Muscle layer of colon (tissue), 2 donors: Measurements from ENCODE around the gene PCNT.
"Not testable (repeated sequence)": the region's sequence is repeated elsewhere in the genome, so short reads cannot be mapped to it uniquely, and the experiment has no call there.

Experiments
- H3K27ac ChIP-seq: one replicate; pipeline ENCODE4 v1.7.0; 2013; ENCODE audit warnings: low read depth, mild to moderate bottlenecking, low read length, moderate library complexity
- H3K27me3 ChIP-seq, 2 donors: one replicate each; pipeline ENCODE4 v1.7.0; 2013; ENCODE audit warnings: low read length in 2 of 2, mild to moderate bottlenecking in 2 of 2; ENCODE audit not compliant: insufficient read depth in 2 of 2, control insufficient read depth in 1 of 2
- H3K36me3 ChIP-seq: one replicate; pipeline ENCODE4 v1.7.0; 2013; ENCODE audit warnings: mild to moderate bottlenecking, low read length; ENCODE audit not compliant: insufficient read depth
- H3K4me1 ChIP-seq: one replicate; pipeline ENCODE4 v1.7.0; 2013; ENCODE audit warnings: mild to moderate bottlenecking, low read length; ENCODE audit not compliant: insufficient read depth
- H3K4me3 ChIP-seq, 2 donors: one replicate each; pipeline ENCODE4 v1.7.0; 2013; ENCODE audit warnings: low read length in 2 of 2, low read depth in 1 of 2, mild to moderate bottlenecking in 1 of 2, moderate library complexity in 1 of 2
- H3K9ac ChIP-seq: one replicate; pipeline ENCODE4 v1.7.0; 2013; ENCODE audit warnings: low read length
- H3K9me3 ChIP-seq: one replicate; pipeline ENCODE4 v1.7.0; 2013; ENCODE audit warnings: mild to moderate bottlenecking, low read length
- donor health status: abdominal sarcoma.
- donor health status: Adenocarcinoma of cecum.

PCNT gene

DNA sequence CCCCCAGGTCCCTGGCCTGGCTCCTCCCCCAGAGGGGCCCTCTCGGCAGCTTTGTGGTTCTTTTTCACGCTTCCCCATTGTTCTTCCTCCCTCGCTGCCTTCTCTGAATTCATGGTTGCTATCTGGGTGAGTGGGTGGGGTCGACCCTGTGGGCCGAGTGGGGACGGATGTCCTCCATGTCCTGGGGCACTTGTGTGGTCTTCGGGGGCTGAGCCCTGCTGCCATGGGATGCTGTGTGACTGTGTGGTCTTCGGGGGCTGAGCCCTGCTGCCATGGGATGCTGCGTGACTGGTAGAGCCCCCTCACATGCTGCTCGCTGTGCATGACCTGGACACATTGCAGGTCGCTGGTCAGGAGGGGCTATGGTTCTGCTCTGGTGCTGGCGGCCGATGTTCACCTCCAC lies 113.1 kb downstream of the PCNT start:
- Histone ChIP-seq H3K36me3 (peaks cover 55% of the 10 kb centered on the region), H3K9ac (no peak overlapping the region), H3K4me3 (no peak overlapping the region), H3K9me3 (no peaks in the 10 kb centered on the region), H3K4me1 (no peaks in the 10 kb centered on the region), H3K27me3 (no peaks in the 10 kb centered on the region), H3K27ac (no peak overlapping the region)

DNA sequence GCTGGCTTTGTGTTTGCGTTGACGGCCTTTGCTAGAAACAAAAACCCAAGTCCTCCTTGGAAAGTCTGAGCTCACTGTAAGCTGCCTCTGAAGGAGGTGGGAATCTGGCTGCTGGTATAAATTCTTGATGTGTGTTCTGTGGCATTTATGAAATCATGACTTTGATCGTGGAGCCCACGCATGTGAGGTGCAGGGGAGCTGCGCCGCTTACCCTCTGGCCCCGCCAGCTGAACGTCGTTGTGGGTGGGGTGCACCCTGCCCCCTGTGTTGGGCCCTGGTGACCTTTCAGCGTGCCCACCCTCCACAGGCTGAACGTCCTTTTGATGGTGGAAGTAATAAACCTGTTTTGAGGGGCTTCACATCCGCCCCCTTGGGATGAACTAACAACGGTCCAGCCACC lies 113.6 kb downstream of the PCNT start:
- no peaks in the 10 kb centered on the region for H3K9me3 ChIP-seq

DNA sequence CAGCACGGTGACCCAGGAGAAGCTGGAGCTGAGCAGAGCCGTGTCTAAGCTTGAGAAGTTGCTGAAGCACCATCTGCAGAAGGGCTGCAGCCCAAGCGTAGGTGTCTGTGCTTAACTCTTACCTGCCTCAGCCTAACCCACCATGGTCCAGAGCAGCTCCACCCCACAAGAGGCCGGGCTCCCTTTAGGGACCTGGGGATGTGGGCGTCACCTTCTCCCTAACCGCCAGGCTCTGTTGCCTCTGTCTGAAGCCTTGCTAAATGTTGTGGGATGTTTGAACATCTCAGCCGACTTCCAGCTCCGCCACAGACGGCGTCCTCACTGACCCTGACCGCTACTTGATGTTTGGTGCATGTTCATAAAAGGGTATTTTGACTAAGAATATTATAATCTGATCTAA lies 114.3 kb downstream of the PCNT start:
- Histone ChIP-seq H3K9me3 (no peaks in the 10 kb centered on the region), H3K27ac (no peak overlapping the region), H3K4me3 (no peak overlapping the region), H3K9ac (no peak overlapping the region), H3K36me3 (peaks cover 62% of the 10 kb centered on the region), H3K4me1 (no peaks in the 10 kb centered on the region), H3K27me3 (no peaks in the 10 kb centered on the region)

More for the DNA sequence above, 113.6 kb downstream of the PCNT start:
- H3K4me3 ChIP-seq: no peak overlapping the region
- H3K36me3 ChIP-seq: peaks cover 54% of the 10 kb centered on the region
- no peaks in the 10 kb centered on the region for H3K4me1 ChIP-seq
- H3K9ac ChIP-seq: no peak overlapping the region
- no peak overlapping the region for H3K27ac ChIP-seq
- no peaks in the 10 kb centered on the region for H3K27me3 ChIP-seq

DNA sequence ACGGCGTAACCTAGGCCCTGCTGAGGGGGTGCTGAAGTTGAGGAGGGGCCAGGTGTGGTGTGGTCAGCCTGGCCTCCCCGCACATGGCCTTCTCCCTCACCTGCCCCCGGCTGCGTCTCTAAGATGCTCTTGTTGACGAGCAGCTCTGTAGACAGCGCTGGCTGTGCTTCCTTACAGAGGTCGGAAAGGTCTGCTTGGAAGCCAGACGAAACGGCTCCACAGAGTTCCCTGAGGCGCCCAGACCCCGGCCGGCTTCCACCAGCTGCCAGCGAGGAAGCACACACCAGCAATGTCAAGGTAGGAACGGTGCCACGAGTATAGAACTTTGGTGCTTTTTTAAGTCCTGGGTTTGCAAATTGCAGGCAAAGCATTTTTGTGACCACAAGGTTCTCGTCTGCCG lies 116.0 kb downstream of the PCNT start:
- H3K9ac ChIP-seq: no peak overlapping the region
- peaks cover 62% of the 10 kb centered on the region for H3K36me3 ChIP-seq

DNA sequence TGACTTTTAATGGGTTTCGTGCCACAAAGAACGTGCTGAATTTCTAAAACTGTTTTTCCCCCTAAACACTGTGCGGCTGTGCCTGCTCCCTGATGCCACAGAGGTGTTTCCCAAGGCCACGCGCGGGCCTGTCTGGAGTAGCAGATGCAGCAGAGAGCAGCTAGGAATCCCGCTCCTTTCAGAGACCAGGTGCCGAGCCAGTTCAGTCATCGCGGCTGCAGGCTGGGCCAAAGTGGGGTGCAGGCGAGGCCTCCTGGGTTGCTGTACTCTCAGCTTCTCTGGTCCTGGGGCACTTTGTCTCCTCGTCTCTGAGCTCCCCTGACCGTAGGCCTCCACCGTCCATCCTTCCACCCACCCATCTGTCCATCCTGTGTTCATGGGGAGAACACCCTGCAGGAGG lies 117.4 kb downstream of the PCNT start:
- Histone ChIP-seq H3K4me1 (no peaks in the 10 kb centered on the region), H3K9ac (no peak overlapping the region), H3K27ac (no peak overlapping the region), H3K36me3 (peaks cover 58% of the 10 kb centered on the region), H3K27me3 (no peaks in the 10 kb centered on the region), H3K4me3 (no peak overlapping the region), H3K9me3 (no peaks in the 10 kb centered on the region)

More for the DNA sequence above, 116.0 kb downstream of the PCNT start:
- Histone ChIP-seq H3K4me3 (no peak overlapping the region), H3K27me3 (no peaks in the 10 kb centered on the region), H3K27ac (no peak overlapping the region), H3K4me1 (no peaks in the 10 kb centered on the region), H3K9me3 (no peaks in the 10 kb centered on the region)

DNA sequence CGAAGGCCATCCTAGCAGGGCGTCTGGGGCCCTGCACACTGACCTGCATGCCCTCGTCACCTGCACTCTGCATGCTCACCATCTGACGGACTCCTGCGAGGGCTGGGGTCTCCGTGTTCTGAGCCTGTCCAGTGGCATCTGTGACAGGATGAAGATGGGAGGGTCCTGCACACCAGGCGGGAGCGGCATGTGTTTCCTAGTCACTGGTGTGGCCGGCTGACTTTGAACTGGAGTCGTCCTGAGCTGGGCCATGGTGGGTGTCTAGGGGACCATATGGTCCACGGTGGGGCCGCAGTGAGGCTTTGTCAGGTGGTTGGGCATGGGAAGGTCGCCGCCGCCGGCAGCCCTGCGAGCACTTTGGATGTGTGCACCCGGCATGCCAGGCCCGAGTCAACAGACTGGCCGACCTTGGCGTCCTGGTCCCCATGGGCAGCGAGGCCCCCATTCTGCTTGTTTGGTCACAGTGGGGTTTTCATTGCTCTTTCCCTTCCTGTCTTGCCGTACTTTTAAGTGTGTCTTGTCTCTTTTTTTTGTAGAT lies 118.1 kb downstream of the PCNT start:
- Histone ChIP-seq H3K4me3 (no peak overlapping the region), H3K36me3 (peaks cover 51% of the 10 kb centered on the region), H3K9me3 (no peaks in the 10 kb centered on the region), H3K27me3 (no peaks in the 10 kb centered on the region), H3K27ac (no peak overlapping the region), H3K4me1 (no peaks in the 10 kb centered on the region), H3K9ac (no peak overlapping the region)

DNA sequence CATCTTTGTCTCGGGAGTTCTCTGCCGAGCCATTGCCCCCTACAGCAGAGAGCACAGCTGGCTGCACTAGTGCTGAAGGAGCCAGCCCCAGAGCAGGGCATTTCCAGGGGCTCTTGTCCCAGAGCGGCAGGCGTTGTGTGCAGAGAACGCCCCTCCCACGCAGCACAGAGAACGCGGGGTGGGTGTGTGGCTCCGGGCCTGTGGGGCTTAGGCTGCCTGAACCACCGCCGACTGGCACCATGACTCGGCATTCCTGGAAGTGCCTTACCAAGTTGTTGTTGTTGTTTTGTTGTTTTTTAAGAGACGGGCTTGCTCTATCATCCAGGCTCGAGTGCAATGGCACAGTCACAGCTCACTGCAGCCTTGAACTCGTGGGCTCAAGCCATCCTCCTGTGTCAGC lies 119.0 kb downstream of the PCNT start:
- Histone ChIP-seq H3K9ac (no peak overlapping the region), H3K9me3 (no peaks in the 10 kb centered on the region), H3K27me3 (no peaks in the 10 kb centered on the region), H3K4me1 (no peaks in the 10 kb centered on the region), H3K4me3 (no peak overlapping the region), H3K36me3 (peaks cover 42% of the 10 kb centered on the region), H3K27ac (no peak overlapping the region)

DNA sequence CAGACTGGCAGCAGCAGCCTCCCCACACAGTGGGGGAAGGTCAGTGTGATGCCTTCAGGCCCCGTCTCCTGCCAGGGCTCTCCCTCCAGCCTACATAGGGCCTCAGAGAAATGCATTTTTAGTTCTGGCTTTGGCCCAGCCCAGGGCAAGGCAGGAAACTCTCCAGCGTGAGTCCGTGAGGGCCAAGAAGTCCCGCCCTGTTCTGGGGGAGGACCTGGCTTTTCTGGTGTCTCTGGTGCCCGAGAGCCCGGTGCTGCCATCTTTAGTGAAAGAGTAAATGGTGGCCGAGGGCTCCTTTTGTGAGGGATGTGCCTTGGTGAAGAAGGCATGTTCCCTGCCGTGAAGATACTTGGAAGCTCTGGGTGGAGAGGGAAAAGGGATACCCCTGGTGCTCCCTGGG lies 120.0 kb downstream of the PCNT start:
- H3K9ac ChIP-seq: no peak overlapping the region
- H3K27ac ChIP-seq: no peak overlapping the region
- no peaks in the 10 kb centered on the region for H3K27me3 ChIP-seq
- peaks cover 37% of the 10 kb centered on the region for H3K36me3 ChIP-seq
- no peak overlapping the region for H3K4me3 ChIP-seq
- no peaks in the 10 kb centered on the region for H3K9me3 ChIP-seq
- H3K4me1 ChIP-seq: no peaks in the 10 kb centered on the region

DNA sequence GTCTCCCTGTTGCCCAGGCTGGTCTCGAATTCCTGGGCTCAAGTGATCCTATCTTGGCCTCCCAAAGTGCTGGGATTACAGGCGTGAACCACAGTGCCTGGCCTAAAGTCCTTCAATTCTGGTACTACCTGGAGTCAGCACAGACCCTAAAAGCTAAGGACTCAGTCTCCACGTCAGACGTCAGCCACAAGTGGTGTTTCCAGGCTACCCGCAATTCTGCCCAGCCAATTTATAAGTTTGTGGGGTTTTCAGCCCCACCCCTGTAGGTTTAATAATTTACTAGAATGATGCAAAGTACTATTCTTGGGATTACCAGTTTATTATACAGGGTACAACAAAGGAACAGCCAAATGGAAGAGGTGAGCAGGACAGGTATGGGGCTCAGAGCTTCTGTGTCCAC lies 124.2 kb downstream of the PCNT start:
- Histone ChIP-seq H3K36me3 (peaks cover 5% of the 10 kb centered on the region), H3K9ac (no peak overlapping the region), H3K4me1 (no peaks in the 10 kb centered on the region), H3K27me3 (no peaks in the 10 kb centered on the region), H3K9me3 (no peaks in the 10 kb centered on the region), H3K4me3 (no peak overlapping the region), H3K27ac (no peak overlapping the region)

DNA sequence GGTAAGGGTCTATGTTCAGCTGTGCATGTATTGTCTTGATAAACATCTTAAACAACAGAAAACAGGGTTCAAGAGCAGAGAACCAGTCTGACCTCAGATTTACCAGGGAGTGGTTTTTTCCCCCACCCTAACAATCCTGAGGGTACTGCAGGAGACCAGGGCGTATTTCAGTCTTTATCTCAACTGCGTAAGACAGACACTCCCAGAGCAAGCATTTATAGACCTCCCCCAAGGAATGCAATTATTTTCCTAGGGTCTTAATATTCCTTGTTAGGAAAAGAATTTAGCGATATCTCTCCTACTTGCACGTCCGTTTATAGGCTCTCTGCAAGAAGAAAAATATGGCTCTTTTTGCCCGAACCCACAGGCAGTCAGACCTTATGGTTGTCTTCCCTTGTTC lies 124.9 kb downstream of the PCNT start:
- not testable (repeated sequence) for H3K4me3 ChIP-seq, H3K4me1 ChIP-seq, H3K9me3 ChIP-seq, H3K9ac ChIP-seq, H3K27me3 ChIP-seq, H3K36me3 ChIP-seq, H3K27ac ChIP-seq

DNA sequence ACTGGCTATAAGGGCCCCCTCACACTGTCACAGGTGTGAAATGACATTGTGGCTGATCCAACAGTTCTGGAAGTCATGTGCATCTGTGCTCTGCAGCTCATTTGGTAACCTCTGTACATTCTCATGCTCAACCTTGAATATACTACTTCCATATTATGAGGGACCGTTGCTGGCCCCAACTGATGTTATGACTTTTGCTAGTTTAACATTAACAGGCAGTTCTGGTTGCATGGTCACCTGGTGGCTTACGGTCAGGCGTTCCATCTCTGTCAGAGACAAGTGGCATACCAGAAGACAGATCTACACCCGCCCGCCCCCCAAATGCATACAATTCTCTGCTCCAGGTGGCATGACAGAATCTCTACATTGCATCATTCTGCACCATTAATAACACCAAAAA lies 128.8 kb downstream of the PCNT start:
- Histone ChIP-seq H3K4me3 (no peak overlapping the region), H3K9ac (no peak overlapping the region), H3K36me3 (peaks cover 3% of the 10 kb centered on the region), H3K4me1 (peaks cover 38% of the 10 kb centered on the region), H3K27ac (no peak overlapping the region), H3K9me3 (no peaks in the 10 kb centered on the region), H3K27me3 (no peaks in the 10 kb centered on the region)

DNA sequence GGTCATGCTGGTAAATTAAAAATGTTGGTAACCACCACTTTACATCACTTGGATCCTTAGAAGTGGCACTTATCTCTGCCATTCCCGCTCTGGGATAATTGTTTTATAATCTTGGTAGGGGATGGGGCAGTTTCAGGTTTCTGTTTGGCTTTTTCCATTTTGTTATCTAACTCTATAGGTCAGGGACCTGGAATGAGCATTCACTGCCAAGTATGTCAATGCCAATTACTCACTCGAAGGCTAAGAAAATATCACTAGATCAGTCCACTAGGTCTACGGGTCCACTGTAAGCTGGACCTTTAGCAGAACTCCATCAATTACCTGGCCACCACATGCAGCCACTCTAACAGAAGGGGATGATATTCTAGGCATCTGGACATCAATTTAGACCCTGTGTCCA lies 130.2 kb downstream of the PCNT start:
- Histone ChIP-seq H3K4me1 (peaks cover 40% of the 10 kb centered on the region), H3K9me3 (no peaks in the 10 kb centered on the region), H3K4me3 (no peak overlapping the region), H3K27ac (no peak overlapping the region), H3K27me3 (no peaks in the 10 kb centered on the region), H3K36me3 (peaks cover 3% of the 10 kb centered on the region), H3K9ac (no peak overlapping the region)
